Neural crest cell (in vitro differentiated cells): ENCODE results near the gene ATG7. TPM values are rescaled to one million over a fixed set of nuclear protein-coding genes. Genes with fewer than 3 reads are reported as not detected.
A peak's percentile ranks its signal among the peaks of the same experiment; 100 is the strongest.
"Not testable (repeated sequence)": the region's sequence is repeated elsewhere in the genome, so short reads cannot be mapped to it uniquely, and the experiment has no call there.

Experiments used
- DNase-seq: peaks from one replicate; pipeline ENCODE4 v3.0.0; 2021; ENCODE audit warnings: low read depth, mixed read lengths, low spot score
- H3K27ac Mint-ChIP-seq: one replicate; pipeline ENCODE4 v1.8.0; 2021; ENCODE audit warnings: mild to moderate bottlenecking, mixed read lengths; ENCODE audit not compliant: unreplicated experiment
- H3K27me3 Mint-ChIP-seq: 2 replicates; pipeline ENCODE4 v1.8.0; 2021; ENCODE audit warnings: low read depth, mild to moderate bottlenecking, mixed read lengths
- H3K36me3 Mint-ChIP-seq: 2 replicates; pipeline ENCODE4 v1.8.0; 2021; ENCODE audit warnings: low read depth, mild to moderate bottlenecking, mixed read lengths
- H3K4me1 Mint-ChIP-seq: 2 replicates; pipeline ENCODE4 v1.8.0; 2021; ENCODE audit warnings: mixed read lengths
- H3K4me3 Mint-ChIP-seq: one replicate; pipeline ENCODE4 v1.8.0; 2021; ENCODE audit warnings: mild to moderate bottlenecking, mixed read lengths
- H3K9me3 Mint-ChIP-seq: 2 replicates; pipeline ENCODE4 v1.8.0; 2021; ENCODE audit warnings: mixed read lengths
- CTCF ChIP-seq: fragments of 200-600 bp; sonication (generic); conservative IDR thresholded peaks from 2 replicates; pipeline ENCODE4 v1.5.0; 2021; ENCODE audit warnings: antibody characterized with exemption, mild to moderate bottlenecking
- total RNA-seq: library from RNA; stranded (reverse); gene quantifications from 2 replicates; pipeline ENCODE4 v1.2.1, GENCODE V29; 2021

ATG7 gene
- total RNA-seq, 1 donor from 2014 or later = 29.6 TPM

GRCh38 chr3:11522953-11523571, 250.9 kb downstream of the ATG7 start:
- Mint-ChIP-seq H3K27me3 (no peaks in the 10 kb centered on the region), H3K4me1 (peaks cover 22% of the 10 kb centered on the region), H3K9me3 (peaks cover 3% of the 10 kb centered on the region), H3K36me3 (peaks cover 7% of the 10 kb centered on the region), H3K27ac (no peak overlapping the region), H3K4me3 (no peak overlapping the region)
- no peak for DNase-seq
- no peak for TF ChIP-seq CTCF

GRCh38 chr3:11523572-11524101, 251.4 kb downstream of the ATG7 start:
- peak overlapping the region; percentile 30 for H3K27ac Mint-ChIP-seq
- peaks cover 22% of the 10 kb centered on the region for H3K4me1 Mint-ChIP-seq
- DNase-seq = no peak
- H3K4me3 Mint-ChIP-seq = no peak overlapping the region
- H3K9me3 Mint-ChIP-seq = peaks cover 3% of the 10 kb centered on the region
- peaks cover 7% of the 10 kb centered on the region for H3K36me3 Mint-ChIP-seq
- no peaks in the 10 kb centered on the region for H3K27me3 Mint-ChIP-seq
- TF ChIP-seq CTCF = no peak

- peaks cover 32% of the 10 kb centered on the region for H3K4me1 Mint-ChIP-seq
- not testable (repeated sequence) for H3K27me3 Mint-ChIP-seq, DNase-seq, H3K27ac Mint-ChIP-seq, H3K9me3 Mint-ChIP-seq, H3K36me3 Mint-ChIP-seq, H3K4me3 Mint-ChIP-seq
Observed at GRCh38 chr3:11526121-11526520, 253.9 kb downstream of the ATG7 start.

- peaks cover 3% of the 10 kb centered on the region for H3K9me3 Mint-ChIP-seq
- peaks cover 32% of the 10 kb centered on the region for H3K4me1 Mint-ChIP-seq
- peaks cover 2% of the 10 kb centered on the region for H3K36me3 Mint-ChIP-seq
- TF ChIP-seq CTCF = no peak
- DNase-seq = no peak
- no peak overlapping the region for H3K4me3 Mint-ChIP-seq
- H3K27ac Mint-ChIP-seq = no peak overlapping the region
- H3K27me3 Mint-ChIP-seq = peaks cover 10% of the 10 kb centered on the region
Observed at GRCh38 chr3:11529281-11529680, 257.1 kb downstream of the ATG7 start.

GRCh38 chr3:11530153-11530721, 258.0 kb downstream of the ATG7 start:
- no peak overlapping the region for H3K4me3 Mint-ChIP-seq
- peak; percentile 30 for DNase-seq
- peaks cover 10% of the 10 kb centered on the region for H3K27me3 Mint-ChIP-seq
- H3K27ac Mint-ChIP-seq = no peak overlapping the region
- H3K36me3 Mint-ChIP-seq = peaks cover 2% of the 10 kb centered on the region
- peaks cover 3% of the 10 kb centered on the region for H3K9me3 Mint-ChIP-seq
- H3K4me1 Mint-ChIP-seq = peaks cover 32% of the 10 kb centered on the region
- no peak for TF ChIP-seq CTCF

- Mint-ChIP-seq H3K4me1 (peaks cover 32% of the 10 kb centered on the region), H3K36me3 (no peaks in the 10 kb centered on the region), H3K4me3 (no peak overlapping the region), H3K27me3 (peaks cover 10% of the 10 kb centered on the region), H3K27ac (no peak overlapping the region), H3K9me3 (no peaks in the 10 kb centered on the region)
- no peak for DNase-seq
- TF ChIP-seq CTCF = no peak
Observed at GRCh38 chr3:11532931-11533391, 260.8 kb downstream of the ATG7 start.
